Melanocyte of skin (primary cell): ENCODE results near the gene TMEM244. TPM values are rescaled to one million over a fixed set of nuclear protein-coding genes. Genes with fewer than 3 reads are reported as not detected.

Source experiments
- small RNA-seq, 2 donors: library from RNA; depleted of rRNA; stranded (forward); fragments of <200 nt; gene quantifications; one replicate each; pipeline ENCODE3, GENCODE V24; 2012
- total RNA-seq, 2 donors: library from RNA; depleted of rRNA; stranded (reverse); fragments of >200 nt; gene quantifications; 2 replicates each; pipeline ENCODE4 v1.2.3, GENCODE V29; 2012

Gene TMEM244
- not detected for total RNA-seq

DNA sequence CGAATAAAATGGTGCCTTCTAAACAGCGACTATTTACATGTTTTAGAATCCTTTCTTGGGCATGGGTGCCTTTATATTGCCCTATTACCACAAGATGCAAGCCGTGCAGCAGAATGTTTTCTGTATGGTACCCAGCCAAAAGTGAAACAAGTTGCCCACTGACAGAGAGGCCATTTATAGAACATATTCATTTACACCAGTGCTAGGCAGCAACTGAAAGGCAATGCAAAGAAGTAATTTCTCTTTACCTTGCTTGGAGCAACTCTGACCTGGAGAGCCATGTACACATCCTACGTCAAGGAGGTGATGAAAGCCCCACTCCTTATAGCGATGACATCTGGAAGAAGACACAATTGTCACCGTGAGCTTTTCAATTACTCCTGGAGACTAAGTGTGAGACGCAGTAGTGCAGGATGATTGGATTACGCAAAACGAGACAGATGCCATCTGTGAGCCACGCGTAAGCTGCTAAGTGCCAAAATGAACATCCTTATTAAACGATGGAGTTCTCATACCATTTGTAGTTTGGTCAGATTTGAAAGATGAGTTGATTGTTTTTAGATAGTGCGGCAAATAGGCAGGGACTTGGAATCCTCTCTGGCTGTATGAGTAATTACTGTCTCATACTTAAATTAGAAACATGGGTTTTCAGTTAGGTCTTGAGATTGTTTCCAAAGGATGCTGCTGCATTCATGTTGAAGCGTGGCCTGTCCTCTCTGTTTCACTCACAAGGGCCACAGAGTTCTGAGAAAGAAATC lies at the start of gene TMEM244:
Gene TMEM244 (minus strand): TSS at position 408 of the 758 bp plus-strand sequence. CDS start 127 bp downstream, at position 281.

Small RNAs within 50 kb of the gene (small RNA-seq; reads per million reads assigned to genes)
- 0 reads per million in 2 donors for gene AL451046.2

Other genes starting within 250 kb of the TMEM244 start
- 10 to 100 TPM; 38.9 to 45.3 TPM for gene ARHGAP18, start 151.1 kb downstream of the TMEM244 start, total RNA-seq
- 1 to 10 TPM; 5.9 to 10.0 TPM for gene L3MBTL3, start 157.3 kb upstream of the TMEM244 start, total RNA-seq